ENCODE results near the gene NHSL1. TPM values are rescaled to one million over a fixed set of nuclear protein-coding genes. Genes with fewer than 3 reads are reported as not detected.

NHSL1 gene
- total RNA-seq, 1 donor from 2014 or later, result 57.8 TPM

GRCh38 chr6:138492113-138492512 is 7.2 kb downstream of the NHSL1 start:
- Mint-ChIP-seq H3K4me3 (ENCODE audit: unreplicated experiment) (peak overlapping the region; percentile 76), H3K27me3 (ENCODE audit: unreplicated experiment) (no peaks in the 10 kb centered on the region), H3K36me3 (ENCODE audit: unreplicated experiment) (no peaks in the 10 kb centered on the region), H3K27ac (ENCODE audit: unreplicated experiment) (peak overlapping the region; percentile 98), H3K9me3 (ENCODE audit: unreplicated experiment) (peaks cover 4% of the 10 kb centered on the region), H3K4me1 (ENCODE audit: low read depth, unreplicated experiment) (peaks cover 37% of the 10 kb centered on the region)
- TF ChIP-seq CTCF (IDR thresholded peaks at IDR 0.05; ENCODE audit: partially characterized antibody, unreplicated experiment), result no peak
- no peak for DNase-seq

GRCh38 chr6:138491017-138491416 is 8.3 kb downstream of the NHSL1 start:
- no peak for TF ChIP-seq CTCF (IDR thresholded peaks at IDR 0.05; ENCODE audit: partially characterized antibody, unreplicated experiment)
- Mint-ChIP-seq H3K4me3 (ENCODE audit: unreplicated experiment) (no peak overlapping the region), H3K27me3 (ENCODE audit: unreplicated experiment) (no peaks in the 10 kb centered on the region), H3K27ac (ENCODE audit: unreplicated experiment) (peak overlapping the region; percentile 98), H3K36me3 (ENCODE audit: unreplicated experiment) (no peaks in the 10 kb centered on the region), H3K9me3 (ENCODE audit: unreplicated experiment) (peaks cover 4% of the 10 kb centered on the region), H3K4me1 (ENCODE audit: low read depth, unreplicated experiment) (peaks cover 40% of the 10 kb centered on the region)
- DNase-seq, result no peak

- Mint-ChIP-seq H3K36me3 (ENCODE audit: unreplicated experiment) (no peaks in the 10 kb centered on the region), H3K4me1 (ENCODE audit: low read depth, unreplicated experiment) (peaks cover 50% of the 10 kb centered on the region), H3K9me3 (ENCODE audit: unreplicated experiment) (peaks cover 6% of the 10 kb centered on the region), H3K27me3 (ENCODE audit: unreplicated experiment) (no peaks in the 10 kb centered on the region), H3K27ac (ENCODE audit: unreplicated experiment) (no peak overlapping the region), H3K4me3 (ENCODE audit: unreplicated experiment) (no peak overlapping the region)
- no peak for DNase-seq
- TF ChIP-seq CTCF (IDR thresholded peaks at IDR 0.05; ENCODE audit: partially characterized antibody, unreplicated experiment), result no peak
Measured at GRCh38 chr6:138489846-138490245, 9.4 kb downstream of the NHSL1 start.

GRCh38 chr6:138487102-138487604 is 12.1 kb downstream of the NHSL1 start:
- Mint-ChIP-seq H3K36me3 (ENCODE audit: unreplicated experiment) (no peaks in the 10 kb centered on the region), H3K4me1 (ENCODE audit: low read depth, unreplicated experiment) (peaks cover 47% of the 10 kb centered on the region), H3K9me3 (ENCODE audit: unreplicated experiment) (peaks cover 6% of the 10 kb centered on the region), H3K27ac (ENCODE audit: unreplicated experiment) (no peak overlapping the region), H3K4me3 (ENCODE audit: unreplicated experiment) (no peak overlapping the region), H3K27me3 (ENCODE audit: unreplicated experiment) (no peaks in the 10 kb centered on the region)
- TF ChIP-seq CTCF (IDR thresholded peaks at IDR 0.05; ENCODE audit: partially characterized antibody, unreplicated experiment), result no peak
- DNase-seq, result no peak

GRCh38 chr6:138486249-138487101 is 12.8 kb downstream of the NHSL1 start:
- peaks cover 41% of the 10 kb centered on the region for H3K4me1 Mint-ChIP-seq (ENCODE audit: low read depth, unreplicated experiment)
- peak overlapping the region; percentile 40 for H3K27ac Mint-ChIP-seq (ENCODE audit: unreplicated experiment)
- no peaks in the 10 kb centered on the region for H3K27me3 Mint-ChIP-seq (ENCODE audit: unreplicated experiment)
- H3K9me3 Mint-ChIP-seq (ENCODE audit: unreplicated experiment), result peaks cover 2% of the 10 kb centered on the region
- DNase-seq, result no peak
- no peak for TF ChIP-seq CTCF (IDR thresholded peaks at IDR 0.05; ENCODE audit: partially characterized antibody, unreplicated experiment)
- peak overlapping the region; percentile 43 for H3K4me3 Mint-ChIP-seq (ENCODE audit: unreplicated experiment)
- H3K36me3 Mint-ChIP-seq (ENCODE audit: unreplicated experiment), result no peaks in the 10 kb centered on the region
